Endothelial cell (in vitro differentiated cells): ENCODE results near the gene UBXN1. TPM values are rescaled to one million over a fixed set of nuclear protein-coding genes. Genes with fewer than 3 reads are reported as not detected.

ENCODE experiments used
- total RNA-seq: library from RNA; stranded (reverse); fragmentation: NEBNext Ultra II Directional; extraction: Animal tissue kit (Norgen Biotek cat#: 25700); gene quantifications from one replicate; pipeline ENCODE4 v1.2.1, GENCODE V29; 2021; ENCODE audit not compliant: unreplicated experiment

Gene UBXN1
- total RNA-seq, 1 donor from 2014 or later, result 137 TPM

Other genes starting within 250 kb of the UBXN1 start
- gene AHNAK, start 132.3 kb downstream of the UBXN1 start, total RNA-seq, result 136 TPM
- 1,951 TPM for gene EEF1G, start 105.2 kb downstream of the UBXN1 start, total RNA-seq
- gene TUT1, start 87.5 kb downstream of the UBXN1 start, total RNA-seq, result 21.2 TPM
- gene MTA2, start 77.2 kb downstream of the UBXN1 start, total RNA-seq, result 157 TPM
- gene EML3, start 66.3 kb downstream of the UBXN1 start, total RNA-seq, result 98.6 TPM
- gene ROM1, start 65.8 kb downstream of the UBXN1 start, total RNA-seq, result 2.1 TPM
- gene B3GAT3, start 57.1 kb downstream of the UBXN1 start, total RNA-seq, result 32.8 TPM
- gene GANAB, start 32.5 kb downstream of the UBXN1 start, total RNA-seq, result 383 TPM
- gene INTS5, start 25.8 kb downstream of the UBXN1 start, total RNA-seq, result 24.8 TPM
- 60.1 TPM for gene C11orf98, start 13.9 kb downstream of the UBXN1 start, total RNA-seq
- 8.7 TPM for gene CSKMT, start 13.8 kb downstream of the UBXN1 start, total RNA-seq
- 4.7 TPM for gene UQCC3, start 7.4 kb downstream of the UBXN1 start, total RNA-seq
- gene LBHD1, start 6.8 kb downstream of the UBXN1 start, total RNA-seq, result 11.2 TPM
- gene LRRN4CL, start 10.5 kb upstream of the UBXN1 start, total RNA-seq, result 0.44 TPM
- 53.6 TPM for gene BSCL2, start 28.4 kb upstream of the UBXN1 start, total RNA-seq
- gene GNG3, start 28.6 kb upstream of the UBXN1 start, total RNA-seq, result 1.1 TPM
- 43.6 TPM for gene HNRNPUL2, start 48.4 kb upstream of the UBXN1 start, total RNA-seq
- gene TTC9C, start 49.4 kb upstream of the UBXN1 start, total RNA-seq, result 38.1 TPM
- gene ZBTB3, start 75.1 kb upstream of the UBXN1 start, total RNA-seq, result 12.7 TPM
- gene POLR2G, start 82.5 kb upstream of the UBXN1 start, total RNA-seq, result 93.6 TPM
- gene TAF6L, start 92.3 kb upstream of the UBXN1 start, total RNA-seq, result 31.0 TPM
- 26.7 TPM for gene TMEM179B, start 108.3 kb upstream of the UBXN1 start, total RNA-seq
- 13.9 TPM for gene TMEM223, start 112.9 kb upstream of the UBXN1 start, total RNA-seq
- gene NXF1, start 126.4 kb upstream of the UBXN1 start, total RNA-seq, result 50.8 TPM
- 37.9 TPM for gene STX5, start 153.0 kb upstream of the UBXN1 start, total RNA-seq
- gene TEX54, start 153.8 kb upstream of the UBXN1 start, total RNA-seq, result not detected
- gene WDR74, start 160.5 kb upstream of the UBXN1 start, total RNA-seq, result 42.2 TPM
- 147 TPM for gene SLC3A2, start 201.8 kb upstream of the UBXN1 start, total RNA-seq
- not detected for gene CHRM1, start 242.3 kb upstream of the UBXN1 start, total RNA-seq